OCI-LY7 (cell line): Measurements from ENCODE around the gene JAM3. TPM values are rescaled to one million over a fixed set of nuclear protein-coding genes. Genes with fewer than 3 reads are reported as not detected.

Experiments
- BruUV-seq: library from RNA; stranded (reverse); fragments of 400-500 nt; replicated peaks from 2 replicates; lab custom pipeline; 2021; lab: Mats Ljungman, UMichigan
- CTCF ChIA-PET: fragments of 300-600 bp; sonication (Branson Sonifier 250); formaldehyde crosslinking; loops from one replicate; lab custom pipeline; 2022; ENCODE audit warnings: antibody characterized with exemption; ENCODE audit not compliant: unreplicated experiment; lab: Charles Lee
- POLR2A ChIA-PET: fragments of 300-600 bp; sonication (Branson Sonifier 250); formaldehyde crosslinking; loops from one replicate; lab custom pipeline; 2022; ENCODE audit warnings: antibody characterized with exemption; lab: Charles Lee
- DNase-seq: peaks from one replicate; pipeline ENCODE4 v3.0.0-alpha.2; 2015; ENCODE audit warnings: low spot score
- H2AFZ ChIP-seq: fragments of 200-600 bp; sonication (generic), shearing (Covaris generic); 2 replicates; pipeline ENCODE4 v1.6.1; 2014; ENCODE audit warnings: mild to moderate bottlenecking, antibody characterized with exemption, low read length, moderate library complexity
- H3K27ac ChIP-seq: fragments of 200-600 bp; sonication (generic); 2 replicates; pipeline ENCODE4 v1.5.1; 2014; ENCODE audit warnings: mixed run types, low read depth, mild to moderate bottlenecking, moderate library complexity, low read length, inconsistent platforms; ENCODE audit not compliant: poor library complexity, severe bottlenecking
- H3K36me3 ChIP-seq: fragments of 200-600 bp; sonication (generic); 2 replicates; pipeline ENCODE4 v1.6.1; 2014; ENCODE audit warnings: mild to moderate bottlenecking, antibody characterized with exemption, low read length, moderate library complexity, mixed read lengths; ENCODE audit not compliant: insufficient read depth
- H3K4me1 ChIP-seq: fragments of 200-600 bp; sonication (generic); 2 replicates; pipeline ENCODE4 v1.5.1; 2014; ENCODE audit warnings: mild to moderate bottlenecking, low read length; ENCODE audit not compliant: insufficient read depth, poor library complexity, severe bottlenecking
- H3K4me2 ChIP-seq: fragments of 200-600 bp; sonication (generic); 2 replicates; pipeline ENCODE4 v1.6.1; 2014; ENCODE audit warnings: mild to moderate bottlenecking, low read length
- H3K4me3 ChIP-seq: fragments of 200-600 bp; sonication (generic); 2 replicates; pipeline ENCODE4 v1.5.1; 2014; ENCODE audit warnings: mild to moderate bottlenecking, low read depth, low read length; ENCODE audit not compliant: poor library complexity, severe bottlenecking
- H3K79me2 ChIP-seq: fragments of 200-600 bp; sonication (generic); 2 replicates; pipeline ENCODE4 v1.6.1; 2016; ENCODE audit warnings: low read depth, mild to moderate bottlenecking, low read length, moderate library complexity, mixed read lengths; ENCODE audit not compliant: insufficient read depth
- H3K9me2 ChIP-seq: fragments of 200-600 bp; sonication (generic); 2 replicates; pipeline ENCODE4 v1.6.1; 2016; ENCODE audit warnings: mild to moderate bottlenecking, low read length, mixed read lengths; ENCODE audit not compliant: insufficient read depth
- H3K9me3 ChIP-seq: fragments of 200-600 bp; sonication (generic); 2 replicates; pipeline ENCODE4 v1.6.1; 2014; ENCODE audit warnings: mild to moderate bottlenecking, mixed run types, low read length, mixed read lengths
- H4K20me1 ChIP-seq: fragments of 200-600 bp; sonication (generic); 2 replicates; pipeline ENCODE4 v1.6.1; 2014; ENCODE audit warnings: mild to moderate bottlenecking, antibody characterized with exemption, low read length, moderate library complexity, mixed read lengths; ENCODE audit not compliant: insufficient read depth
- CTCF ChIP-seq: fragments of 200-600 bp; sonication (generic); conservative IDR thresholded peaks from 2 replicates; pipeline ENCODE4 v1.5.1; 2014; ENCODE audit warnings: mild to moderate bottlenecking, antibody characterized with exemption, low read length, moderate library complexity, mixed read lengths
- EZH2phosphoT487 ChIP-seq: fragments of 200-600 bp; sonication (generic); IDR thresholded peaks from 2 replicates; pipeline ENCODE4 v1.6.1; 2018; ENCODE audit warnings: low read depth, borderline replicate concordance, mild to moderate bottlenecking, mixed run types, antibody characterized with exemption, low read length, moderate library complexity, mixed read lengths
- intact Hi-C: fragments of 100-400 bp; cut with micrococcal nuclease; formaldehyde crosslinking; loops from one replicate; pipeline ENCODE4 v1.10.0; 2022; ENCODE audit not compliant: unreplicated experiment
- total RNA-seq, 2 experiments: library from RNA; depleted of rRNA in 1 of 2; stranded (reverse); fragments of >200 nt in 1 of 2; shearing (Covaris generic) in 1 of 2; gene quantifications; 2 replicates each; pipeline ENCODE4 v1.2.3, GENCODE V29; 2014 to 2022

JAM3 gene
- total RNA-seq, 2 experiments from 2014 or later, result not detected

DNA sequence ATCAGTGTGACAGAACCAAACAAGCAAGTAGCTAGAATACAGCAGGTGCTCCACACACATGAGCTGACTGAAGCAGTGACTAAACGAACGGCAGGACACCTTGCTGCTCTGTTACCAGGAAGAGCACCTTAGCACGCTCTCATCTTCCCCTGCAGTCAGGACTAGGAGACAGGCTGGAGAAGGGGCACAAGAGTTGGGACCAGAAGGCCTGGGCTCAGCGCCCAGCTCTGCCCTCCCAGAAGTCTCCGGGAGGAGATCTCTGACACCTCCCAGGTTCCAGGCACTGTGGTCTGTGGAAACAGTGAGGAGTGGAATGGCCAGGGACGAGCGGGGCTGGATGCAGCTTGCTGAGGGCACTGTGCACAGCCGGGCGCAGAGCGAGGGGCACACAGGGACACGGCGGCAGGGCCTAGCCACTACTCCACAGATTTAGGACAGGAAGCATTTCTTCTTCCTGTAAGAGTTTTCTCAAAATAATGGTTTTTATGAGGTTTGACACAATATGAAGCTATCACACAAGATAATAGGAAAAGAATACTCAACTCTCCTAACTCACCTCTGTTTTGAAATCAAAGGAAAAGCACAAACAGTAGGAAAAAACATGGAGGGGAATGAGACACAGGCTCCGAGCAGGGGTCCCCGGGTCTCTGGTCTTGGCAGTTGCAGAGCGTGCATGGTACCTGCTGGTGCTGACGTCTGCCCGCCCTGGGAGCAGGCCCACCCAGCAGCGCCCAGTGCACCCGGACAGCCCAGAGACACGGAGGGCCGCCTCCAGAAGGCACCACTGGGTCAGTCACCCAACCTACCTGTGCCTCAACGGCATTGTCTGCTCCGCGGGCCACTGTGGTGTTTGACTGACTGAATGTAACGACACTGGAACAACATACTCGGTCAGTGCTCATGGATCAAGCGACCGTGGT lies 87.3 kb downstream of the JAM3 start:
- Histone ChIP-seq H3K9me3 (no peaks in the 10 kb centered on the region), H3K4me3 (no peak overlapping the region), H3K27ac (no peak overlapping the region), H3K4me1 (no peaks in the 10 kb centered on the region), H4K20me1 (no peaks in the 10 kb centered on the region), H3K79me2 (no peaks in the 10 kb centered on the region), H3K36me3 (peaks cover 99% of the 10 kb centered on the region), H2AFZ (no peak overlapping the region), H3K4me2 (no peak overlapping the region), H3K9me2 (no peaks in the 10 kb centered on the region)
- no TSS peak for BruUV-seq
- CTCF ChIA-PET, result no interaction called here
- intact Hi-C loops, result no loop called here
- DNase-seq, result no peak
- POLR2A ChIA-PET, result interaction anchor here (0.5 kb wide), 1 partner anchor 1847 kb away, joined by 9 read pairs; no protein-coding TSS in a partner anchor
- TF ChIP-seq CTCF, result no peak
- no peak for TF ChIP-seq EZH2phosphoT487

- H3K4me1 ChIP-seq, result no peaks in the 10 kb centered on the region
- no TSS peak for BruUV-seq
- POLR2A ChIA-PET, result no interaction called here
- H4K20me1 ChIP-seq, result no peaks in the 10 kb centered on the region
- H2AFZ ChIP-seq, result no peak overlapping the region
- H3K9me3 ChIP-seq, result no peaks in the 10 kb centered on the region
- H3K4me2 ChIP-seq, result no peak overlapping the region
- CTCF ChIA-PET, result no interaction called here
- no peak for DNase-seq
- H3K36me3 ChIP-seq, result peaks cover 99% of the 10 kb centered on the region
- no peak for TF ChIP-seq CTCF
- TF ChIP-seq EZH2phosphoT487, result no peak
- H3K9me2 ChIP-seq, result no peaks in the 10 kb centered on the region
- H3K79me2 ChIP-seq, result no peaks in the 10 kb centered on the region
- no peak overlapping the region for H3K27ac ChIP-seq
- H3K4me3 ChIP-seq, result no peak overlapping the region
- intact Hi-C loops, result no loop called here
Measured at GRCh38 chr11:134157451-134157850, 88.6 kb downstream of the JAM3 start.

GRCh38 chr11:134158023-134158422 lies 89.2 kb downstream of the JAM3 start:
- Histone ChIP-seq H2AFZ (no peak overlapping the region), H3K79me2 (no peaks in the 10 kb centered on the region), H4K20me1 (no peaks in the 10 kb centered on the region), H3K36me3 (peaks cover 99% of the 10 kb centered on the region), H3K4me1 (no peaks in the 10 kb centered on the region), H3K27ac (no peak overlapping the region), H3K4me3 (no peak overlapping the region), H3K4me2 (no peak overlapping the region), H3K9me2 (no peaks in the 10 kb centered on the region), H3K9me3 (no peaks in the 10 kb centered on the region)
- intact Hi-C loops, result no loop called here
- POLR2A ChIA-PET, result no interaction called here
- TF ChIP-seq EZH2phosphoT487 (no peak), CTCF (no peak)
- no TSS peak for BruUV-seq
- CTCF ChIA-PET, result no interaction called here
- no peak for DNase-seq
